Neural cell (in vitro differentiated cells): Measurements from ENCODE around the gene SLC4A4. TPM values are rescaled to one million over a fixed set of nuclear protein-coding genes. Genes with fewer than 3 reads are reported as not detected.

Experiments
- H2AFZ ChIP-seq: fragments of 200-600, 300-800 bp; sonication (generic), shearing (Covaris generic); 2 replicates; pipeline ENCODE4 v1.6.0; 2014; ENCODE audit warnings: low read depth, mild to moderate bottlenecking, antibody characterized with exemption, low read length, moderate library complexity
- H3F3A ChIP-seq: fragments of 200-600 bp; shearing (Covaris generic); 2 replicates; pipeline ENCODE4 v1.6.1; 2016; ENCODE audit warnings: mild to moderate bottlenecking, moderate library complexity, mixed read lengths, antibody characterized with exemption, low read length; ENCODE audit not compliant: insufficient read depth, poor library complexity, severe bottlenecking
- H3K27ac ChIP-seq: fragments of 200-600, 300-800 bp; sonication (generic), shearing (Covaris generic); 2 replicates; pipeline ENCODE4 v1.5.1; 2014; ENCODE audit warnings: mild to moderate bottlenecking, low read length, moderate library complexity
- H3K27me3 ChIP-seq: fragments of 300-800, 200-600 bp; sonication (generic), shearing (Covaris generic); 2 replicates; pipeline ENCODE4 v1.6.0; 2014; ENCODE audit warnings: mild to moderate bottlenecking, low read depth, low read length, moderate library complexity; ENCODE audit not compliant: insufficient read depth
- H3K36me3 ChIP-seq: fragments of 300-800, 200-600 bp; sonication (generic), shearing (Covaris generic); 2 replicates; pipeline ENCODE4 v1.5.1; 2014; ENCODE audit warnings: mild to moderate bottlenecking, antibody characterized with exemption, low read length, moderate library complexity; ENCODE audit not compliant: insufficient read depth
- H3K4me2 ChIP-seq: fragments of 300-800, 200-600 bp; sonication (generic), shearing (Covaris generic); 2 replicates; pipeline ENCODE4 v1.6.0; 2014; ENCODE audit warnings: mild to moderate bottlenecking, low read length
- H3K4me3 ChIP-seq: fragments of 300-800, 200-600 bp; sonication (generic), shearing (Covaris generic); 2 replicates; pipeline ENCODE4 v1.5.1; 2014; ENCODE audit warnings: mild to moderate bottlenecking, low read length, moderate library complexity
- H3K79me2 ChIP-seq: fragments of 200-600 bp; shearing (Covaris generic); replicated peaks from 2 replicates; pipeline ENCODE4 v1.6.0; 2014; ENCODE audit warnings: mild to moderate bottlenecking, low read length, moderate library complexity; ENCODE audit not compliant: insufficient read depth
- H3K9ac ChIP-seq: fragments of 300-800, 200-600 bp; sonication (generic), shearing (Covaris generic); 2 replicates; pipeline ENCODE4 v1.6.1; 2016; ENCODE audit warnings: mild to moderate bottlenecking, low read length, mixed read lengths
- H3K9me2 ChIP-seq: fragments of 200-600 bp; shearing (Covaris generic); 2 replicates; pipeline ENCODE4 v1.6.1; 2016; ENCODE audit warnings: mild to moderate bottlenecking, low read length, mixed read lengths; ENCODE audit not compliant: insufficient read depth
- H3K9me3 ChIP-seq: fragments of 200-600, 300-800 bp; sonication (generic), shearing (Covaris generic); 2 replicates; pipeline ENCODE4 v1.6.1; 2016; ENCODE audit warnings: mild to moderate bottlenecking, mixed run types, low read length, moderate library complexity, mixed read lengths
- H4K20me1 ChIP-seq: fragments of 200-600 bp; shearing (Covaris generic); 2 replicates; pipeline ENCODE4 v1.6.1; 2016; ENCODE audit warnings: mild to moderate bottlenecking, mixed run types; ENCODE audit not compliant: insufficient read depth
- CTCF ChIP-seq: fragments of 450-650 bp; IDR thresholded peaks from 2 replicates; pipeline ENCODE4 v1.5.1; 2014; ENCODE audit warnings: antibody characterized with exemption, mild to moderate bottlenecking, moderate library complexity; ENCODE audit not compliant: poor library complexity, severe bottlenecking
- EP300 ChIP-seq: fragments of 450-650 bp; conservative IDR thresholded peaks from 2 replicates; pipeline ENCODE4 v1.6.1; 2014; ENCODE audit warnings: antibody characterized with exemption, mild to moderate bottlenecking, moderate library complexity; ENCODE audit not compliant: poor library complexity, severe bottlenecking
- EZH2 ChIP-seq: fragments of 200-600, 300-800 bp; shearing (Covaris generic), sonication (generic); IDR thresholded peaks from 2 replicates; pipeline ENCODE4 v1.6.1; 2014; ENCODE audit warnings: antibody characterized with exemption, low read length, borderline replicate concordance, mild to moderate bottlenecking; ENCODE audit not compliant: insufficient read depth, poor library complexity, severe bottlenecking
- MXI1 ChIP-seq: fragments of 450-650 bp; conservative IDR thresholded peaks from 2 replicates; pipeline ENCODE4 v1.6.1; 2014; ENCODE audit warnings: antibody characterized with exemption, mild to moderate bottlenecking; ENCODE audit not compliant: poor library complexity, severe bottlenecking
- POLR2AphosphoS5 ChIP-seq: IDR thresholded peaks from 2 replicates; pipeline ENCODE4 v1.6.1; 2012
- RAD21 ChIP-seq: fragments of 450-650 bp; conservative IDR thresholded peaks from 2 replicates; pipeline ENCODE4 v1.6.1; 2014; ENCODE audit warnings: antibody characterized with exemption, mild to moderate bottlenecking, moderate library complexity
- REST ChIP-seq: IDR thresholded peaks from 2 replicates; pipeline ENCODE4 v1.6.1; 2012; ENCODE audit warnings: borderline replicate concordance
- SMC3 ChIP-seq: fragments of 450-650 bp; conservative IDR thresholded peaks from 2 replicates; pipeline ENCODE4 v1.6.1; 2014; ENCODE audit warnings: antibody characterized with exemption, mild to moderate bottlenecking, moderate library complexity; ENCODE audit not compliant: poor library complexity
- TAF1 ChIP-seq: IDR thresholded peaks from 2 replicates; pipeline ENCODE4 v1.6.1; 2012; ENCODE audit warnings: low read depth
- polyA plus RNA-seq: library from polyadenylated mRNA; depleted of rRNA; stranded (reverse); fragments of >200 nt; gene quantifications from 2 replicates; pipeline ENCODE4 v1.2.3, GENCODE V29; 2014

The SLC4A4 gene
- polyA plus RNA-seq, 1 donor from 2014 or later: 9.2 TPM

GRCh38 chr4:71392109-71392508, 53.3 kb downstream of the SLC4A4 start:
- Histone ChIP-seq H3K4me2 (no peak overlapping the region), H4K20me1 (no peaks in the 10 kb centered on the region), H3K9me2 (no peaks in the 10 kb centered on the region), H3K27me3 (no peaks in the 10 kb centered on the region), H3F3A (no peaks in the 10 kb centered on the region), H3K9ac (no peak overlapping the region), H3K4me3 (no peak overlapping the region), H2AFZ (no peak overlapping the region), H3K36me3 (no peaks in the 10 kb centered on the region), H3K9me3 (no peaks in the 10 kb centered on the region), H3K79me2 (no peaks in the 10 kb centered on the region), H3K27ac (no peak overlapping the region)
- TF ChIP-seq RAD21 (no peak), TAF1 (no peak), EZH2 (no peak), SMC3 (no peak), REST (no peak), MXI1 (no peak), POLR2AphosphoS5 (no peak), CTCF (no peak), EP300 (no peak)

GRCh38 chr4:71396382-71396781, 57.6 kb downstream of the SLC4A4 start:
- Histone ChIP-seq H3K9ac (no peak overlapping the region), H3K9me3 (no peaks in the 10 kb centered on the region), H3K27me3 (no peaks in the 10 kb centered on the region), H3K27ac (no peak overlapping the region), H3K79me2 (no peaks in the 10 kb centered on the region), H2AFZ (no peak overlapping the region), H3K4me2 (no peak overlapping the region), H3K9me2 (no peaks in the 10 kb centered on the region), H4K20me1 (no peaks in the 10 kb centered on the region), H3F3A (no peaks in the 10 kb centered on the region), H3K36me3 (no peaks in the 10 kb centered on the region), H3K4me3 (no peak overlapping the region)
- TF ChIP-seq REST: no peak
- no peak for TF ChIP-seq CTCF
- no peak for TF ChIP-seq MXI1
- TF ChIP-seq RAD21: no peak
- no peak for TF ChIP-seq TAF1
- no peak for TF ChIP-seq EZH2
- no peak for TF ChIP-seq POLR2AphosphoS5
- no peak for TF ChIP-seq EP300
- no peak for TF ChIP-seq SMC3
